Natural killer cell treated with Interleukin-12 subunit alpha and Interleukin-12 subunit beta and Interleukin-15 and Interleukin-18, amount 100 ng/mL, for 72 hours (primary cell): ENCODE measurements around the gene NUP85. TPM values are rescaled to one million over a fixed set of nuclear protein-coding genes. Genes with fewer than 3 reads are reported as not detected.

Source experiments
- ATAC-seq, 2 donors: fragments of 150-1000 bp; cut with Tn5 transposase in 1 of 2; sonication (Bioruptor Pico), chemical (Tn5 transposase) in 1 of 2; 2 replicates each; pipeline ENCODE4 v1.10.0; 2021
- DNase-seq: peaks from one replicate; pipeline ENCODE4 v3.0.0; 2022; ENCODE audit warnings: low spot score
- H3K27ac Mint-ChIP-seq, 2 donors: 1 replicate in 1 of 2; 2 replicates in 1 of 2; pipeline ENCODE4 v1.8.0; 2022; ENCODE audit warnings: mixed read lengths in 2 of 2, mild to moderate bottlenecking in 1 of 2, moderate library complexity in 1 of 2
- H3K27me3 Mint-ChIP-seq, 2 donors: 1 replicate in 1 of 2; 2 replicates in 1 of 2; pipeline ENCODE4 v1.8.0; 2022; ENCODE audit warnings: mixed read lengths in 2 of 2
- H3K36me3 Mint-ChIP-seq: one replicate; pipeline ENCODE4 v1.8.0; 2022; ENCODE audit warnings: mixed read lengths
- H3K4me1 Mint-ChIP-seq, 2 donors: 1 replicate in 1 of 2; 2 replicates in 1 of 2; pipeline ENCODE4 v1.8.0; 2022; ENCODE audit warnings: low read depth in 2 of 2, mixed read lengths in 2 of 2, mild to moderate bottlenecking in 1 of 2
- H3K4me3 Mint-ChIP-seq: one replicate; pipeline ENCODE4 v1.8.0; 2022; ENCODE audit warnings: mixed read lengths
- H3K9me3 Mint-ChIP-seq: 2 replicates; pipeline ENCODE4 v1.8.0; 2022; ENCODE audit warnings: mixed read lengths
- total RNA-seq, 2 donors: library from RNA; stranded (reverse); gene quantifications; one replicate each; pipeline ENCODE4 v1.2.3, GENCODE V29; 2022

The NUP85 gene
- total RNA-seq, 2 donors from 2014 or later = 94.1 to 202 TPM

GRCh38 chr17:75225016-75225415 lies 19.5 kb downstream of the NUP85 start:
- Mint-ChIP-seq H3K4me3 (no peak overlapping the region), H3K27ac (no peak overlapping the region), H3K36me3 (peaks cover 8% of the 10 kb centered on the region), H3K27me3 (no peaks in the 10 kb centered on the region), H3K9me3 (no peaks in the 10 kb centered on the region), H3K4me1 (peaks cover 0 to 5% of the 10 kb centered on the region in 2 donors)
- ATAC-seq (no peak), DNase-seq (no peak)

GRCh38 chr17:75227729-75228128 lies 22.2 kb downstream of the NUP85 start:
- Mint-ChIP-seq H3K4me3 (no peak overlapping the region), H3K27ac (no peak overlapping the region), H3K4me1 (no peaks in the 10 kb centered on the region), H3K9me3 (no peaks in the 10 kb centered on the region), H3K36me3 (peaks cover 9% of the 10 kb centered on the region), H3K27me3 (no peaks in the 10 kb centered on the region)
- no peak for ATAC-seq
- DNase-seq = no peak

- no peaks in the 10 kb centered on the region for H3K4me1 Mint-ChIP-seq
- no peak overlapping the region for H3K4me3 Mint-ChIP-seq
- H3K27ac Mint-ChIP-seq = no peak overlapping the region
- no peaks in the 10 kb centered on the region for H3K9me3 Mint-ChIP-seq
- no peaks in the 10 kb centered on the region for H3K27me3 Mint-ChIP-seq
- DNase-seq (no peak), ATAC-seq (no peak)
- peaks cover 9% of the 10 kb centered on the region for H3K36me3 Mint-ChIP-seq
These were observed 22.8 kb downstream of the NUP85 start for GRCh38 chr17:75228305-75228704.

DNA sequence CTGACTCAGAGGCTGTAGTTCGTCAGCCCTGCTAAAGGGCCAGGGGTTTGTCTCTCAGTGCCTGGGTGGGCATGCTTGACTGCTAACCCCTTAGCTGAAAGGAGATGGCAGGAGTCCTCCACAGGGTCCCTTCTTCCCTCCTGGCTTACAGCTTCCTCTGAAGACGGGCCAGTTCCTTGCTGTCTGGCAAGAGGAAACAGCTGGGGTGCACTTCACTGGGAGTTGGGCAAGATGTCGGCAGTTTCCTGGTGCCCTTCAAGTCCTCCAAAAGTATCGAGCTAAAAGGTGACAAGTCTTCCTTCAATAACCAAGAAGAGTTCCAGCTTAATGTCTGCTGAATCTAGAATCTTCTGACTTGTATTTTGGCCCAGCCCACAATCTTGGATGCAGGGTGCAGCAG lies 23.4 kb downstream of the NUP85 start:
- Mint-ChIP-seq H3K36me3 (peaks cover 9% of the 10 kb centered on the region), H3K4me1 (no peaks in the 10 kb centered on the region), H3K9me3 (no peaks in the 10 kb centered on the region), H3K27ac (no peak overlapping the region), H3K27me3 (no peaks in the 10 kb centered on the region), H3K4me3 (no peak overlapping the region)
- ATAC-seq = no peak
- no peak for DNase-seq

- ATAC-seq = no peak
- H3K27me3 Mint-ChIP-seq = no peaks in the 10 kb centered on the region
- no peaks in the 10 kb centered on the region for H3K9me3 Mint-ChIP-seq
- DNase-seq = no peak
- H3K36me3 Mint-ChIP-seq = peaks cover 16% of the 10 kb centered on the region
- no peak overlapping the region for H3K4me3 Mint-ChIP-seq
- no peaks in the 10 kb centered on the region for H3K4me1 Mint-ChIP-seq
- H3K27ac Mint-ChIP-seq = no peak overlapping the region
These were observed 25.6 kb downstream of the NUP85 start for GRCh38 chr17:75231071-75231470.

- DNase-seq (no peak), ATAC-seq (no peak)
- Mint-ChIP-seq H3K4me3 (no peak overlapping the region), H3K4me1 (no peaks in the 10 kb centered on the region), H3K9me3 (no peaks in the 10 kb centered on the region), H3K36me3 (peaks cover 16% of the 10 kb centered on the region), H3K27ac (no peak overlapping the region), H3K27me3 (no peaks in the 10 kb centered on the region)
These were observed 26.4 kb downstream of the NUP85 start for GRCh38 chr17:75231741-75232464.

GRCh38 chr17:75232786-75233185 lies 27.3 kb downstream of the NUP85 start:
- DNase-seq (no peak), ATAC-seq (no peak)
- Mint-ChIP-seq H3K9me3 (no peaks in the 10 kb centered on the region), H3K4me3 (no peak overlapping the region), H3K36me3 (peaks cover 16% of the 10 kb centered on the region), H3K27me3 (no peaks in the 10 kb centered on the region), H3K27ac (no peak overlapping the region), H3K4me1 (no peaks in the 10 kb centered on the region)

- no peak for DNase-seq
- peaks cover 7 to 20% of the 10 kb centered on the region in 2 donors for H3K4me1 Mint-ChIP-seq
These were observed 31.9 kb downstream of the NUP85 start for GRCh38 chr17:75237100-75238014.

DNA sequence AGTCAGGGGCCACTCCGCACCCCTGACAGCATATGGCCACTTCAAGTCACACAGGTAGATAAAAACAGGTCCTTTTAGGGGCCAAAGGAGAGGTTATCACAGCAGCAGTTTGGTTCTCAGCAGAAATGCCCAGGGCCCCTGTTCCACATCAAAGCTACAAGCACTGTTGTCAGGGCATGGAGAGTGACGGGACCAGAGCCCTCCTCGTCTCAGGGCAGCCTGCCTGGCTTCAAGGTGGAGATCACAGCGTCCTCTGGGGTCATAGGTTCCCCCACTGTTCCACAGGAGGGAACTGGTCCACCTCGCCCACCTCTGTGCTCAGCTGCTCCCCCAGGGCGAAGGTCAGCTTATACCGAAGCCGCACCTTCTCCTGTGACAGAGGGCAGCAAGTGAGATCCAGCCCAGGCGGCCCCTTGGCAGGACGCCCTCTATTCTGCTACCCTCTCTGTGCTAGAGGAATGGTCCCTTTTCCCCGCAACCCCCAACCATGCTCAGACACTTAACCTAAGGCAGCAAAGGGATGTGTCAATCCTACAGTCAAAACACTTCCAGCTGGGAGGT lies 32.6 kb downstream of the NUP85 start:
- Mint-ChIP-seq H3K4me3 (no peak overlapping the region), H3K9me3 (no peaks in the 10 kb centered on the region), H3K27me3 (no peaks in the 10 kb centered on the region), H3K36me3 (peaks cover 17% of the 10 kb centered on the region), H3K27ac (no peak overlapping the region), H3K4me1 (peaks cover 15 to 27% of the 10 kb centered on the region in 2 donors)
- no peak for DNase-seq
- ATAC-seq = no peak

More at GRCh38 chr17:75237100-75238014, 31.9 kb downstream of the NUP85 start:
- ATAC-seq = no peak
- Mint-ChIP-seq H3K27me3 (no peaks in the 10 kb centered on the region), H3K27ac (no peak overlapping the region), H3K4me3 (no peak overlapping the region), H3K36me3 (peaks cover 19% of the 10 kb centered on the region), H3K9me3 (no peaks in the 10 kb centered on the region)

DNA sequence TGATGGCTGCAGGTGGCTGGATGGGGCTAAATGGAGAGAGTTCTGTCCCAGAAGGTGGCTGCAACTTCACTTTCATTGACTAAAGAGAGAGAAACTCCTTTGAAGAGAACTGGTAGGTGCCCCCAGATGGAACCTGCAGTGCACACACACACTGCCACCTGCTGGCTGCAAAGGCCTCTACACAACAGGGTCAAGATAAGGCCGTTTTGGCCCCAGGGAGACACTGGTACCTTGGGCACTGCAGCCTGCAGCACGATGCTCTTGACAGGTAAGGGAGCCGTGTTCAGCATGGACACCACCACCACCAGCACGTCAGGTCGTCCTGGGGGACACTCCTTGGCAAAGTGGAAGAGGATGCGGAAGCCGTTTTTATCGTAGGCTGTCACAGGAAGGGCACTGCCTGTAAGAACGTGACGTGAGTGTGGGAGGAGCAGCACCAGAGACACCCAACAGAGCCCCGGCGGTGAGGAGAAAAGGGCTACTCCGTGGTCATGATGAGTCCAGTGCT lies 33.3 kb downstream of the NUP85 start:
- H3K4me1 Mint-ChIP-seq = peaks cover 20 to 33% of the 10 kb centered on the region in 2 donors
- H3K4me3 Mint-ChIP-seq = peak overlapping the region; percentile 34
- ATAC-seq (peak; percentile 67 to 70), DNase-seq (peak; percentile 70)
- H3K36me3 Mint-ChIP-seq = peaks cover 17% of the 10 kb centered on the region
- no peaks in the 10 kb centered on the region for H3K27me3 Mint-ChIP-seq
- no peaks in the 10 kb centered on the region for H3K9me3 Mint-ChIP-seq
- H3K27ac Mint-ChIP-seq = peak overlapping the region; percentile 44 to 69

DNA sequence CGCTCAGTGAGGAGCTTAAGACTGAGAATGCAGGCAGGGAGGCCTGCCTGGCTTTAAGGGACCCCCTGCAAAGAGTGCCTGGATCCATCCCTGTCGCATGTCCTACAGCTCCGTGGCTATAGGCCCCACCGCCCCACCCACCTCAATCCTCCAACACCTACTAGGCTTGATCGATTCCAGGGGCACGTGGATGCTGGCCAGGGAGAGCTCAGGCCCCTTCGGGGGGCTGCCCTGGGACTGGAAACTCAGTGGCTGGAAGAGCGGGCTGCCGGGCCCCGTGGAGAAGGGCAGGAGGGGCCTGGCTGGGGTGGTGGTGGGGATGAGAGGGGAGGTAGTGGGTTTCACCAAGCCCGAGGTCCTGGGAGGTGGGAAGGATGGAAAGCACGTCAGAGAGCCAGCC lies 33.7 kb downstream of the NUP85 start:
- Mint-ChIP-seq H3K9me3 (no peaks in the 10 kb centered on the region), H3K4me1 (peaks cover 20 to 37% of the 10 kb centered on the region in 2 donors), H3K27ac (peak overlapping the region; percentile 44 to 69), H3K27me3 (no peaks in the 10 kb centered on the region), H3K4me3 (no peak overlapping the region), H3K36me3 (peaks cover 17% of the 10 kb centered on the region)
- no peak for ATAC-seq
- DNase-seq = no peak

DNA sequence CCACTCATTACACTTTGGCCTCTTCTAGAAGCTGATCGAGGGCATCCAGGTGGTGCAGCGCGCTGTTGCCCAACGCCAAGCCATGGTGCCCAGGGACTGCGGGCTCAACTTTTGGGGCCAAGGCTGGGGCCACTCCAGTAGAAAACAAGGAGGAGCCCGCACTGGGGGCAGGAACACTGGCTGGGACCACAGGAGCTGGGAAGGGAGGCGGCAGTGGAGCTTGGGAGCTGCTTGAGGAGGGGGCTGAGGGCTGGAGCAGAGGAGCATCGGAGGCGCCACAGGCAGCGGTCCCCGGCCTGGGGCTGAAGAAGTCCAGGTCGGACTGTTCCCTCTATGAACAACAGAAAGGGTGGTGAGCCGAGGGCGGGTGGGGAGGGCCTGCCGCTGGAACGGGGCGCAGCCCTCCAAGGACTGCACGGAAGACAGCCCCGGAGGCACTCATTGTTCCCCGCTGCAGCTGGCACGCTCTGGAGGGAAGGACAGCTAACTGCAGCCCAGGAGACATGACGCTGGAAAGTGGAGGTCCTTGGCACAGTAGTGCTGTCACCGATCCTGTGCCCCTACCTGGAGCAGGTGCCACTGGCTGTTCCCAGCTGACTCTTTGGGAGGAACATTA lies 34.4 kb downstream of the NUP85 start:
- Mint-ChIP-seq H3K9me3 (no peaks in the 10 kb centered on the region), H3K27ac (peak overlapping the region in 1 of 2 donors; percentile 17), H3K4me3 (no peak overlapping the region), H3K27me3 (no peaks in the 10 kb centered on the region), H3K4me1 (peaks cover 20 to 42% of the 10 kb centered on the region in 2 donors), H3K36me3 (peaks cover 10% of the 10 kb centered on the region)
- no peak for ATAC-seq
- no peak for DNase-seq

GRCh38 chr17:75240394-75241142 lies 35.1 kb downstream of the NUP85 start:
- Mint-ChIP-seq H3K9me3 (no peaks in the 10 kb centered on the region), H3K27me3 (no peaks in the 10 kb centered on the region), H3K27ac (peak overlapping the region in 1 of 2 donors; percentile 17), H3K4me3 (no peak overlapping the region), H3K36me3 (peaks cover 6% of the 10 kb centered on the region), H3K4me1 (peaks cover 20 to 42% of the 10 kb centered on the region in 2 donors)
- DNase-seq (no peak), ATAC-seq (peak in 1 of 2 donors; percentile 49)
